K562 (cell line): ENCODE results near the gene MMP27. TPM values are rescaled to one million over a fixed set of nuclear protein-coding genes. Genes with fewer than 3 reads are reported as not detected.

Experiments used
- ARHGAP35 ChIP-seq: fragments of 450-650 bp; IDR thresholded peaks from 2 replicates; pipeline ENCODE4 v1.6.1; 2018; ENCODE audit not compliant: partially characterized antibody
- DNMT1 ChIP-seq: fragments of 450-650 bp; IDR thresholded peaks from 2 replicates; pipeline ENCODE4 v1.6.1; 2016; ENCODE audit warnings: antibody characterized with exemption, mild to moderate bottlenecking
- FOXA1 ChIP-seq: fragments of 450-650 bp; IDR thresholded peaks from 2 replicates; pipeline ENCODE4 v1.6.1; 2016; ENCODE audit warnings: mild to moderate bottlenecking, borderline replicate concordance
- MCM7 ChIP-seq, 2 experiments: fragments of 450-650 bp; IDR thresholded peaks; 2 replicates each; pipeline ENCODE4 v1.6.1; 2016 to 2018
- NCOA4 ChIP-seq: fragments of 450-650 bp; IDR thresholded peaks from 2 replicates; pipeline ENCODE4 v1.6.1; 2018; ENCODE audit warnings: mild to moderate bottlenecking; ENCODE audit not compliant: partially characterized antibody
- NR4A1 ChIP-seq, 2 experiments: fragments of 250-450 bp in 1 of 2; fragments of 450-650 bp in 1 of 2; sonication (Bioruptor Pico) in 1 of 2; IDR thresholded peaks; 2 replicates each; pipeline versions ENCODE4 v1.4.0 to v1.6.1; 2016 to 2020; ENCODE audit warnings: mild to moderate bottlenecking in 2 of 2, missing compliant biosample characterization in 1 of 2, missing genetic modification characterization in 1 of 2, moderate library complexity in 1 of 2
- SUPT5H ChIP-seq: fragments of 450-650 bp; IDR thresholded peaks from 2 replicates; pipeline ENCODE4 v1.6.1; 2016
- TARDBP ChIP-seq: fragments of 450-650 bp; IDR thresholded peaks from 2 replicates; pipeline ENCODE4 v1.6.1; 2016
- TBP ChIP-seq: optimal IDR thresholded peaks from 2 replicates; pipeline ENCODE3; 2011; ENCODE audit warnings: low read depth, low read length, improper control_type of control experiment
- TSC22D4 ChIP-seq: fragments of 450-650 bp; IDR thresholded peaks from 2 replicates; pipeline ENCODE4 v1.6.1; 2016; ENCODE audit warnings: missing genetic modification characterization, missing biosample characterization, control low read depth
- ZNF212 ChIP-seq: fragments of 450-650 bp; formaldehyde crosslinking; IDR thresholded peaks from 2 replicates; pipeline ENCODE4 v1.4.0; 2020; ENCODE audit warnings: mild to moderate bottlenecking
- ZNF263 ChIP-seq: sonication (generic); formaldehyde crosslinking; IDR thresholded peaks from 2 replicates; pipeline ENCODE4 v1.8.0; 2022; ENCODE audit warnings: mild to moderate bottlenecking, missing genetic modification reagents, borderline replicate concordance
- ZNF311 ChIP-seq: fragments of 250-450 bp; sonication (Bioruptor Pico); IDR thresholded peaks from 2 replicates; pipeline ENCODE4 v1.4.0; 2020; ENCODE audit warnings: mild to moderate bottlenecking, moderate library complexity
- ZNF436 ChIP-seq: fragments of 250-450, 450-650 bp; sonication (Bioruptor Pico); formaldehyde crosslinking; IDR thresholded peaks from 2 replicates; pipeline ENCODE4 v1.7.0; 2020; ENCODE audit warnings: mild to moderate bottlenecking
- ZNF707 ChIP-seq: fragments of 250-450 bp; sonication (Bioruptor Pico); conservative IDR thresholded peaks from 2 replicates; pipeline ENCODE4 v1.8.0; 2022; ENCODE audit warnings: inconsistent platforms, mild to moderate bottlenecking, moderate library complexity
- polyA plus RNA-seq, 8 experiments: library from polyadenylated mRNA; depleted of rRNA in 4 of 8; stranded (reverse) in 5 of 8; unstranded in 3 of 8; fragments of >200 nt; fragmentation: Nextera tagmentation in 2 of 8; fragmentation: Illumina TruSeq in 1 of 8; extraction: Ambion mirVana in 2 of 8; extraction: Trizol in 1 of 8; gene quantifications; 2 replicates each; pipeline versions ENCODE4 v1.2.1 to v1.2.3, GENCODE V29; 2011 to 2014; ENCODE audit warnings: inconsistent platforms in 1 of 8, missing spikeins in 1 of 8
- total RNA-seq, 7 experiments: library from RNA; depleted of rRNA in 6 of 7; stranded (reverse); fragments of >200 nt in 6 of 7; fragmentation: Illumina TruSeq in 2 of 7; extraction: Trizol in 2 of 7; gene quantifications; 2 replicates each; pipeline versions ENCODE4 v1.2.1 to v1.2.3, GENCODE V29; 2011 to 2021; ENCODE audit warnings: low replicate concordance in 1 of 7
- TF ChIP-seq, protein P1 (sequence below): fragments of 250-450 bp; sonication (Bioruptor Pico); IDR thresholded peaks from 2 replicates; pipeline ENCODE4 v1.8.0; 2021; ENCODE audit warnings: mild to moderate bottlenecking, moderate library complexity
- TF ChIP-seq, protein P2 (sequence below): fragments of 250-450 bp; sonication (Bioruptor Pico); IDR thresholded peaks from 2 replicates; pipeline ENCODE4 v1.4.0; 2020
- TF ChIP-seq, protein P3 (sequence below): fragments of 250-450 bp; sonication (Bioruptor Pico); IDR thresholded peaks from 2 replicates; pipeline ENCODE4 v1.4.0; 2020; ENCODE audit warnings: mild to moderate bottlenecking, moderate library complexity

Gene MMP27
- total and polyA plus RNA-seq, 9 of the 15 experiments (the other 6 are each of a cell fraction or from before 2014, with no cell fraction given) = not detected

DNA sequence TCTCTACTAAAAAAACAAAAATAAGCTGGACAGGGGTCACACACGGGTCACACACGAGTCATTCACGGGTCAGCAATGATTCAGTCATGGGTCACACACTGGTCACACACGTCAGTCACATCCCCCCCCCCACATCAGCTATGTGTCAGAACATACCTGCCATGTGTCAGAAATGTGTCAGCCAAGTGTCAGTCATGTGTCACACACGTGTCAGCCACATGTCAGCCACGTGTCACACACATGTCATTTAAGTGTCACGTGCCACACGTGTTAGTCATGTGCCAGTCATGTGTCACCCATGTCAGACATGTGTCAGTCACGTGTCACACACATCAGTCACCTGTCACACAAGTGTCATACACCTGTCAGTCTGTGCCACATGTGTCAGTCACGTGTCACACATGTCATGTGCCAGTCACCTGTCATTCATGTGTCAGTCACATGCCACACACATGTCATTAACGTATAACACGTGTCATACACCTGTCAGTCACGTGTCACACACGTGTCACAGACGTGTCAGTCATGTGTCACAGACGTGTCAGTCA is 51.8 kb downstream of the MMP27 start (continued):
- TF ChIP-seq, protein P1, sequence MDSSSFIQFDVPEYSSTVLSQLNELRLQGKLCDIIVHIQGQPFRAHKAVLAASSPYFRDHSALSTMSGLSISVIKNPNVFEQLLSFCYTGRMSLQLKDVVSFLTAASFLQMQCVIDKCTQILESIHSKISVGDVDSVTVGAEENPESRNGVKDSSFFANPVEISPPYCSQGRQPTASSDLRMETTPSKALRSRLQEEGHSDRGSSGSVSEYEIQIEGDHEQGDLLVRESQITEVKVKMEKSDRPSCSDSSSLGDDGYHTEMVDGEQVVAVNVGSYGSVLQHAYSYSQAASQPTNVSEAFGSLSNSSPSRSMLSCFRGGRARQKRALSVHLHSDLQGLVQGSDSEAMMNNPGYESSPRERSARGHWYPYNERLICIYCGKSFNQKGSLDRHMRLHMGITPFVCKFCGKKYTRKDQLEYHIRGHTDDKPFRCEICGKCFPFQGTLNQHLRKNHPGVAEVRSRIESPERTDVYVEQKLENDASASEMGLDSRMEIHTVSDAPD = no peak
- no peak for TF ChIP-seq TBP
- no peak for TF ChIP-seq DNMT1
- TF ChIP-seq FOXA1 = no peak
- TF ChIP-seq ZNF436 (CRISPR knock-in tag) = no peak
- TF ChIP-seq SUPT5H = no peak
- TF ChIP-seq NCOA4 = no peak
- no peak for TF ChIP-seq ZNF311 (CRISPR knock-in tag)
- TF ChIP-seq, protein P2, sequence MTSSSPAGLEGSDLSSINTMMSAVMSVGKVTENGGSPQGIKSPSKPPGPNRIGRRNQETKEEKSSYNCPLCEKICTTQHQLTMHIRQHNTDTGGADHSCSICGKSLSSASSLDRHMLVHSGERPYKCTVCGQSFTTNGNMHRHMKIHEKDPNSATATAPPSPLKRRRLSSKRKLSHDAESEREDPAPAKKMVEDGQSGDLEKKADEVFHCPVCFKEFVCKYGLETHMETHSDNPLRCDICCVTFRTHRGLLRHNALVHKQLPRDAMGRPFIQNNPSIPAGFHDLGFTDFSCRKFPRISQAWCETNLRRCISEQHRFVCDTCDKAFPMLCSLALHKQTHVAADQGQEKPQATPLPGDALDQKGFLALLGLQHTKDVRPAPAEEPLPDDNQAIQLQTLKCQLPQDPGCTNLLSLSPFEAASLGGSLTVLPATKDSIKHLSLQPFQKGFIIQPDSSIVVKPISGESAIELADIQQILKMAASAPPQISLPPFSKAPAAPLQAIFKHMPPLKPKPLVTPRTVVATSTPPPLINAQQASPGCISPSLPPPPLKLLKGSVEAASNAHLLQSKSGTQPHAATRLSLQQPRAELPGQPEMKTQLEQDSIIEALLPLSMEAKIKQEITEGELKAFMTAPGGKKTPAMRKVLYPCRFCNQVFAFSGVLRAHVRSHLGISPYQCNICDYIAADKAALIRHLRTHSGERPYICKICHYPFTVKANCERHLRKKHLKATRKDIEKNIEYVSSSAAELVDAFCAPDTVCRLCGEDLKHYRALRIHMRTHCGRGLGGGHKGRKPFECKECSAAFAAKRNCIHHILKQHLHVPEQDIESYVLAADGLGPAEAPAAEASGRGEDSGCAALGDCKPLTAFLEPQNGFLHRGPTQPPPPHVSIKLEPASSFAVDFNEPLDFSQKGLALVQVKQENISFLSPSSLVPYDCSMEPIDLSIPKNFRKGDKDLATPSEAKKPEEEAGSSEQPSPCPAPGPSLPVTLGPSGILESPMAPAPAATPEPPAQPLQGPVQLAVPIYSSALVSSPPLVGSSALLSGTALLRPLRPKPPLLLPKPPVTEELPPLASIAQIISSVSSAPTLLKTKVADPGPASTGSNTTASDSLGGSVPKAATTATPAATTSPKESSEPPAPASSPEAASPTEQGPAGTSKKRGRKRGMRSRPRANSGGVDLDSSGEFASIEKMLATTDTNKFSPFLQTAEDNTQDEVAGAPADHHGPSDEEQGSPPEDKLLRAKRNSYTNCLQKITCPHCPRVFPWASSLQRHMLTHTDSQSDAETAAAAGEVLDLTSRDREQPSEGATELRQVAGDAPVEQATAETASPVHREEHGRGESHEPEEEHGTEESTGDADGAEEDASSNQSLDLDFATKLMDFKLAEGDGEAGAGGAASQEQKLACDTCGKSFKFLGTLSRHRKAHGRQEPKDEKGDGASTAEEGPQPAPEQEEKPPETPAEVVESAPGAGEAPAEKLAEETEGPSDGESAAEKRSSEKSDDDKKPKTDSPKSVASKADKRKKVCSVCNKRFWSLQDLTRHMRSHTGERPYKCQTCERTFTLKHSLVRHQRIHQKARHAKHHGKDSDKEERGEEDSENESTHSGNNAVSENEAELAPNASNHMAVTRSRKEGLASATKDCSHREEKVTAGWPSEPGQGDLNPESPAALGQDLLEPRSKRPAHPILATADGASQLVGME (CRISPR knock-in tag) = no peak
- no peak for TF ChIP-seq TSC22D4 (tag)
- no peak for TF ChIP-seq TARDBP
- no peak for TF ChIP-seq ZNF707 (CRISPR knock-in tag)
- TF ChIP-seq NR4A1 (CRISPR knock-in tag; IDR thresholded peaks at IDR 0.05) = no peak
- no peak for TF ChIP-seq NR4A1 (tag; IDR thresholded peaks at IDR 0.05)
- TF ChIP-seq, protein P3, sequence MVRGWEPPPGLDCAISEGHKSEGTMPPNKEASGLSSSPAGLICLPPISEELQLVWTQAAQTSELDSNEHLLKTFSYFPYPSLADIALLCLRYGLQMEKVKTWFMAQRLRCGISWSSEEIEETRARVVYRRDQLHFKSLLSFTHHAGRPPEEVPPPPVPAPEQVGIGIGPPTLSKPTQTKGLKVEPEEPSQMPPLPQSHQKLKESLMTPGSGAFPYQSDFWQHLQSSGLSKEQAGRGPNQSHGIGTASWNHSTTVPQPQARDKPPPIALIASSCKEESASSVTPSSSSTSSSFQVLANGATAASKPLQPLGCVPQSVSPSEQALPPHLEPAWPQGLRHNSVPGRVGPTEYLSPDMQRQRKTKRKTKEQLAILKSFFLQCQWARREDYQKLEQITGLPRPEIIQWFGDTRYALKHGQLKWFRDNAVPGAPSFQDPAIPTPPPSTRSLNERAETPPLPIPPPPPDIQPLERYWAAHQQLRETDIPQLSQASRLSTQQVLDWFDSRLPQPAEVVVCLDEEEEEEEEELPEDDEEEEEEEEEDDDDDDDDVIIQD (CRISPR knock-in tag) = no peak
- peak; percentile 87 for TF ChIP-seq ARHGAP35
- no peak for TF ChIP-seq ZNF212
- TF ChIP-seq MCM7 (IDR thresholded peaks at IDR 0.05) = no peak
- TF ChIP-seq ZNF263 (CRISPR knock-in tag) = no peak
